Heart right ventricle (tissue), 16 donors: ENCODE measurements around the gene TMEM38A. TPM values are rescaled to one million over a fixed set of nuclear protein-coding genes. Genes with fewer than 3 reads are reported as not detected.
A peak's percentile ranks its signal among the peaks of the same experiment; 100 is the strongest.

Experiments used
- ATAC-seq, 8 donors: fragments of 200-7000 bp; cut with Tn5 transposase; one replicate each; pipeline ENCODE4 v1.9.1; 2020; ENCODE audit warnings: mild to moderate bottlenecking in 8 of 8, moderate library complexity in 8 of 8, moderate number of reproducible peaks in 1 of 8
- DNase-seq, 2 donors: peaks; one replicate each; pipeline ENCODE4 v3.0.0-alpha.2; 2020
- H3K27ac ChIP-seq, 10 donors: fragments of 200-600 bp; sonication (generic) in 2 of 10; one replicate each; pipeline versions ENCODE4 v1.5.0 to v1.8.0; 2020 to 2022; ENCODE audit warnings: mild to moderate bottlenecking in 3 of 10
- H3K27me3 ChIP-seq, 7 donors: fragments of 200-600 bp; one replicate each; pipeline ENCODE4 v1.8.0; 2021 to 2022; ENCODE audit warnings: mild to moderate bottlenecking in 2 of 7
- H3K36me3 ChIP-seq, 9 donors: fragments of 200-600 bp; sonication (generic) in 1 of 9; one replicate each; pipeline versions ENCODE4 v1.5.0 to v1.8.0; 2020 to 2022; ENCODE audit warnings: mild to moderate bottlenecking in 2 of 9
- H3K4me1 ChIP-seq, 9 donors: fragments of 200-600 bp; sonication (generic) in 1 of 9; one replicate each; pipeline versions ENCODE4 v1.5.0 to v1.8.0; 2020 to 2022; ENCODE audit warnings: mild to moderate bottlenecking in 4 of 9
- H3K4me3 ChIP-seq, 10 donors: fragments of 200-600 bp; sonication (generic) in 2 of 10; one replicate each; pipeline versions ENCODE4 v1.5.0 to v1.8.0; 2020 to 2022; ENCODE audit warnings: mild to moderate bottlenecking in 7 of 10, moderate library complexity in 2 of 10
- H3K9me3 ChIP-seq, 11 donors: fragments of 200-600 bp in 10 of 11; sonication (generic) in 2 of 11; one replicate each; pipeline versions ENCODE4 v1.5.0 to v1.8.0; 2013 to 2022; ENCODE audit warnings: mild to moderate bottlenecking in 2 of 11, control low read depth in 1 of 11, moderate library complexity in 1 of 11
- CTCF ChIP-seq, 9 donors: fragments of 200-600 bp; sonication (generic) in 2 of 9; IDR thresholded peaks; one replicate each; pipeline versions ENCODE4 v1.5.0 to v1.8.0; 2021 to 2022; ENCODE audit warnings: antibody characterized with exemption in 9 of 9, mild to moderate bottlenecking in 5 of 9, moderate library complexity in 1 of 9
- WGBS, 2 donors: extraction: QIAGEN DNeasy Blood & Tissue Kit; methylation state at CpG; one replicate each; pipeline ENCODE4 v1.1.7; 2013; ENCODE audit warnings: inconsistent platforms in 1 of 2; 5-methylcytosine and 5-hydroxymethylcytosine counted together
- intact Hi-C, 10 donors: fragments of 100-400 bp; cut with DNase I; formaldehyde crosslinking; loops; one replicate each; pipeline versions ENCODE4 v1.11.1 to v1.14.2; 2022
- polyA plus RNA-seq, 2 donors: library from polyadenylated mRNA; stranded (reverse); fragments of 200-250 nt; gene quantifications; one replicate each; pipeline ENCODE4 v1.2.3, GENCODE V29; 2013
- total RNA-seq, 10 donors: library from RNA; stranded (reverse); fragmentation: NEBNext Ultra II Directional in 3 of 10; extraction: Animal tissue kit (Norgen Biotek cat#: 25700) in 3 of 10; gene quantifications; one replicate each; pipeline versions ENCODE4 v1.2.1 to v1.2.4, GENCODE V29; 2021 to 2023
- donor health status: Arrhythmogenic right ventricular cardiomyopathy.
- donor health status: ischemic (EF 13 %, LVEDD 7.1; RV severe dilation, severe dysfunction).
- donor health status: healthy with polysubstance abuse.
- donor health status: DM: no; HTN: yes; CAD: no.
- donor health status: DM: no; HTN: no; CAD: no.
- donor health status: ischemic (EF 25% LVEDD 6.9; RV normal size, moderate dysfunction).
- donor health status: ischemic (EF 25% LVEDD 5.7; RV mildly dilated, moderate dysfunction).
- donor health status: healthy.
- donor health status: DM: yes; HTN: yes; CAD: no.
- donor health status: Ischemic cardiomyopathy.
- donor health status: ischemic (EF 35%, LVEDD 5.7; RV mildly dilated, moderate dysfunction).
- donor health status: nonischemic (EF 11% LVEDD 7.7; RV severe dilation, severe dysfunction).
- donor health status: DM: yes; HTN: yes; CAD: no.
- donor health status: PGD.
- donor health status: ischemic (EF 29% LVEDD 5.4; RV normal size, mild dysfunction).
- donor health status: nonischemic (EF 23%, LVEDD 6.1; RV moderate dilation, normal function).

Gene TMEM38A
- total and polyA plus RNA-seq, 12 donors = 17.2 to 41.4 (median 29.6) TPM

- Histone ChIP-seq H3K27ac (no peak overlapping the region), H3K4me1 (peaks cover 11 to 83% (median 69%) of the 10 kb centered on the region in 9 donors)
- ATAC-seq = no peak
These were observed 37.4 kb upstream of the TMEM38A start for GRCh38 chr19:16623576-16623975.

GRCh38 chr19:16624236-16624635 is 36.7 kb upstream of the TMEM38A start:
- Histone ChIP-seq H3K9me3 (no peaks in the 10 kb centered on the region), H3K27ac (peak overlapping the region in 1 of 10 donors; percentile 17), H3K4me1 (peaks cover 7 to 83% (median 65%) of the 10 kb centered on the region in 9 donors), H3K36me3 (peaks cover 0 to 28% (median 0%) of the 10 kb centered on the region in 9 donors), H3K27me3 (no peaks in the 10 kb centered on the region), H3K4me3 (no peak overlapping the region)
- TF ChIP-seq CTCF (IDR thresholded peaks at IDR 0.05) = no peak
- DNase-seq = no peak
- ATAC-seq = no peak
- intact Hi-C loops = loop anchor here in 7 of 10 donors (1.0 to 10.0 kb wide), 3 partner anchors 21 to 52 kb away; partner anchors contain the start of gene SLC35E1 (in 6 of the 7)
- 71 to 78% methylated on average over 10 of the region's 10 CpGs for WGBS, 2 donors

More at GRCh38 chr19:16623576-16623975, 37.4 kb upstream of the TMEM38A start:
- Histone ChIP-seq H3K27me3 (no peaks in the 10 kb centered on the region), H3K36me3 (peaks cover 0 to 28% (median 0%) of the 10 kb centered on the region in 9 donors), H3K9me3 (no peaks in the 10 kb centered on the region), H3K4me3 (no peak overlapping the region)
- intact Hi-C loops = loop anchor here in 6 of 10 donors (5.0 to 10.0 kb wide), 2 partner anchors 49 to 51 kb away; partner anchors contain the start of gene SLC35E1 (in 6 of the 6)
- TF ChIP-seq CTCF (IDR thresholded peaks at IDR 0.05) = no peak
- no peak for DNase-seq
- 73 to 74% methylated on average over 6 of the region's 6 CpGs for WGBS, 2 donors

GRCh38 chr19:16625163-16625958 is 35.6 kb upstream of the TMEM38A start:
- no peak for TF ChIP-seq CTCF (IDR thresholded peaks at IDR 0.05)
- H3K27ac ChIP-seq = peak overlapping the region in 4 of 10 donors; percentile 17 to 58 (median 28)
- ATAC-seq (no peak), DNase-seq (no peak)
- H3K27me3 ChIP-seq = no peaks in the 10 kb centered on the region
- H3K36me3 ChIP-seq = peaks cover 0 to 28% (median 0%) of the 10 kb centered on the region in 9 donors
- H3K4me3 ChIP-seq = peak overlapping the region in 1 of 10 donors; percentile 6
- intact Hi-C loops = loop anchor here (5.0 to 10.0 kb wide), 4 partner anchors 33 to 53 kb away; partner anchors contain the start of gene SLC35E1 (in 9 of the 10)
- no peaks in the 10 kb centered on the region for H3K9me3 ChIP-seq
- 67 to 75% methylated on average over 16 of the region's 16 CpGs for WGBS, 2 donors
- peaks cover 0 to 83% (median 62%) of the 10 kb centered on the region in 9 donors for H3K4me1 ChIP-seq

- WGBS, 2 donors = 6% methylated on average over 12 of the region's 12 CpGs
- no peak for TF ChIP-seq CTCF (IDR thresholded peaks at IDR 0.05)
- H3K9me3 ChIP-seq = no peaks in the 10 kb centered on the region
- H3K27me3 ChIP-seq = no peaks in the 10 kb centered on the region
- peaks cover 0 to 69% (median 52%) of the 10 kb centered on the region in 9 donors for H3K4me1 ChIP-seq
- ATAC-seq (no peak), DNase-seq (no peak)
- H3K4me3 ChIP-seq = peak overlapping the region; percentile 56 to 99 (median 96)
- peaks cover 0 to 42% (median 11%) of the 10 kb centered on the region in 9 donors for H3K36me3 ChIP-seq
- intact Hi-C loops = loop anchor here (5.0 to 10.0 kb wide), 4 partner anchors 34 to 54 kb away; partner anchors contain the start of gene SLC35E1 (in 9 of the 10)
- H3K27ac ChIP-seq = peak overlapping the region in 7 of 10 donors; percentile 77 to 99 (median 98)
These were observed 34.1 kb upstream of the TMEM38A start for GRCh38 chr19:16626796-16627192.
